Chondrocyte (in vitro differentiated cells): ENCODE data around the gene APP. TPM values are rescaled to one million over a fixed set of nuclear protein-coding genes. Genes with fewer than 3 reads are reported as not detected.

Experiments
- DNase-seq: peaks from one replicate; pipeline ENCODE4 v3.0.0; 2021; ENCODE audit warnings: mixed read lengths, low spot score
- H3K27ac Mint-ChIP-seq: one replicate; pipeline ENCODE4 v1.8.0; 2021; ENCODE audit warnings: mild to moderate bottlenecking, moderate library complexity, mixed read lengths; ENCODE audit not compliant: unreplicated experiment
- H3K27me3 Mint-ChIP-seq: 2 replicates; pipeline ENCODE4 v1.8.0; 2021; ENCODE audit warnings: low read depth, mixed read lengths
- H3K36me3 Mint-ChIP-seq: 2 replicates; pipeline ENCODE4 v1.8.0; 2021; ENCODE audit warnings: low read depth, mixed read lengths
- H3K4me1 Mint-ChIP-seq: 2 replicates; pipeline ENCODE4 v1.8.0; 2021; ENCODE audit warnings: low read depth, mild to moderate bottlenecking, mixed read lengths
- H3K4me3 Mint-ChIP-seq: one replicate; pipeline ENCODE4 v1.8.0; 2021; ENCODE audit warnings: mild to moderate bottlenecking, moderate library complexity, mixed read lengths; ENCODE audit not compliant: unreplicated experiment
- H3K9me3 Mint-ChIP-seq: 2 replicates; pipeline ENCODE4 v1.8.0; 2021; ENCODE audit warnings: low read depth, mixed read lengths
- CTCF ChIP-seq: fragments of 200-600 bp; sonication (generic); IDR thresholded peaks from 2 replicates; pipeline ENCODE4 v1.5.0; 2021; ENCODE audit warnings: antibody characterized with exemption, mild to moderate bottlenecking, moderate library complexity
- total RNA-seq: library from RNA; stranded (reverse); gene quantifications from 3 replicates; pipeline ENCODE4 v1.2.1, GENCODE V29; 2021

The APP gene
- total RNA-seq, 1 donor from 2014 or later: 442 TPM

- no peak overlapping the region for H3K4me3 Mint-ChIP-seq
- H3K9me3 Mint-ChIP-seq: peaks cover 14% of the 10 kb centered on the region
- H3K27me3 Mint-ChIP-seq: no peaks in the 10 kb centered on the region
Measured at GRCh38 chr21:26185446-26185845, 14.9 kb upstream of the APP start.

GRCh38 chr21:26185021-26185420 is 14.5 kb upstream of the APP start:
- Mint-ChIP-seq H3K36me3 (no peaks in the 10 kb centered on the region), H3K27ac (no peak overlapping the region), H3K9me3 (peaks cover 14% of the 10 kb centered on the region), H3K27me3 (no peaks in the 10 kb centered on the region), H3K4me1 (no peaks in the 10 kb centered on the region), H3K4me3 (no peak overlapping the region)
- no peak for TF ChIP-seq CTCF
- no peak for DNase-seq

More at GRCh38 chr21:26185446-26185845, 14.9 kb upstream of the APP start:
- Mint-ChIP-seq H3K4me1 (no peaks in the 10 kb centered on the region), H3K27ac (no peak overlapping the region), H3K36me3 (no peaks in the 10 kb centered on the region)
- no peak for DNase-seq
- TF ChIP-seq CTCF: no peak

GRCh38 chr21:26179501-26179900 is 8.9 kb upstream of the APP start:
- Mint-ChIP-seq H3K27ac (no peak overlapping the region), H3K9me3 (peaks cover 8% of the 10 kb centered on the region), H3K4me3 (no peak overlapping the region), H3K36me3 (no peaks in the 10 kb centered on the region), H3K27me3 (no peaks in the 10 kb centered on the region), H3K4me1 (no peaks in the 10 kb centered on the region)
- TF ChIP-seq CTCF: no peak
- DNase-seq: no peak

- Mint-ChIP-seq H3K27me3 (no peaks in the 10 kb centered on the region), H3K4me3 (no peak overlapping the region), H3K9me3 (no peaks in the 10 kb centered on the region), H3K36me3 (no peaks in the 10 kb centered on the region), H3K27ac (no peak overlapping the region), H3K4me1 (no peaks in the 10 kb centered on the region)
- DNase-seq: no peak
- no peak for TF ChIP-seq CTCF
Measured at GRCh38 chr21:26177746-26178426, 7.3 kb upstream of the APP start.

GRCh38 chr21:26177187-26177586 is 6.6 kb upstream of the APP start:
- no peaks in the 10 kb centered on the region for H3K9me3 Mint-ChIP-seq

More at GRCh38 chr21:26177187-26177586, 6.6 kb upstream of the APP start:
- Mint-ChIP-seq H3K36me3 (no peaks in the 10 kb centered on the region), H3K4me1 (no peaks in the 10 kb centered on the region), H3K27ac (no peak overlapping the region), H3K27me3 (no peaks in the 10 kb centered on the region), H3K4me3 (no peak overlapping the region)
- DNase-seq: no peak
- no peak for TF ChIP-seq CTCF
